Activated T-cell treated with anti-CD3 and anti-CD28 coated beads, Interleukin-2, amount 50 U/mL, for 24 hours (primary cell): ENCODE results near the gene ATP11A.

Experiments
- DNase-seq: peaks from one replicate; pipeline ENCODE4 v3.0.0-alpha.2; 2020
- H3K27ac Mint-ChIP-seq: 2 replicates; pipeline ENCODE4 v1.8.0; 2020; ENCODE audit warnings: mild to moderate bottlenecking, mixed read lengths
- H3K27me3 Mint-ChIP-seq: 2 replicates; pipeline ENCODE4 v1.8.0; 2020; ENCODE audit warnings: mixed read lengths
- H3K36me3 Mint-ChIP-seq: 2 replicates; pipeline ENCODE4 v1.8.0; 2020; ENCODE audit warnings: low read depth, mixed read lengths
- H3K4me1 Mint-ChIP-seq: 2 replicates; pipeline ENCODE4 v1.8.0; 2020; ENCODE audit warnings: low read depth, mixed read lengths
- H3K4me3 Mint-ChIP-seq: 2 replicates; pipeline ENCODE4 v1.8.0; 2020; ENCODE audit warnings: mild to moderate bottlenecking, moderate library complexity, mixed read lengths
- H3K9me3 Mint-ChIP-seq: 2 replicates; pipeline ENCODE4 v1.8.0; 2020; ENCODE audit warnings: mixed read lengths

The ATP11A gene

GRCh38 chr13:112728375-112729126 lies 38.7 kb downstream of the ATP11A start:
- peaks cover 2% of the 10 kb centered on the region for H3K36me3 Mint-ChIP-seq
- no peak for DNase-seq
- H3K27me3 Mint-ChIP-seq = no peaks in the 10 kb centered on the region
- H3K4me1 Mint-ChIP-seq = peaks cover 41% of the 10 kb centered on the region
- no peak overlapping the region for H3K4me3 Mint-ChIP-seq
- H3K9me3 Mint-ChIP-seq = no peaks in the 10 kb centered on the region
- no peak overlapping the region for H3K27ac Mint-ChIP-seq

GRCh38 chr13:112729408-112729807 lies 39.6 kb downstream of the ATP11A start:
- H3K4me1 Mint-ChIP-seq = peaks cover 41% of the 10 kb centered on the region
- H3K27ac Mint-ChIP-seq = no peak overlapping the region
- no peaks in the 10 kb centered on the region for H3K27me3 Mint-ChIP-seq
- no peak overlapping the region for H3K4me3 Mint-ChIP-seq
- peaks cover under 1% of the 10 kb centered on the region for H3K36me3 Mint-ChIP-seq
- no peak for DNase-seq
- no peaks in the 10 kb centered on the region for H3K9me3 Mint-ChIP-seq

GRCh38 chr13:112730157-112730671 lies 40.4 kb downstream of the ATP11A start:
- DNase-seq = no peak
- Mint-ChIP-seq H3K4me1 (peaks cover 34% of the 10 kb centered on the region), H3K27ac (no peak overlapping the region)

GRCh38 chr13:112731667-112732616 lies 42.1 kb downstream of the ATP11A start:
- no peak for DNase-seq

More at GRCh38 chr13:112730157-112730671, 40.4 kb downstream of the ATP11A start:
- Mint-ChIP-seq H3K4me3 (no peak overlapping the region), H3K27me3 (no peaks in the 10 kb centered on the region), H3K36me3 (no peaks in the 10 kb centered on the region), H3K9me3 (no peaks in the 10 kb centered on the region)

GRCh38 chr13:112732679-112733078 lies 42.8 kb downstream of the ATP11A start:
- H3K4me1 Mint-ChIP-seq = peaks cover 23% of the 10 kb centered on the region
- no peak for DNase-seq
- no peaks in the 10 kb centered on the region for H3K36me3 Mint-ChIP-seq
- H3K27ac Mint-ChIP-seq = no peak overlapping the region
- H3K4me3 Mint-ChIP-seq = no peak overlapping the region
- H3K9me3 Mint-ChIP-seq = no peaks in the 10 kb centered on the region
- H3K27me3 Mint-ChIP-seq = no peaks in the 10 kb centered on the region

More at GRCh38 chr13:112731667-112732616, 42.1 kb downstream of the ATP11A start:
- H3K27me3 Mint-ChIP-seq = no peaks in the 10 kb centered on the region
- no peaks in the 10 kb centered on the region for H3K36me3 Mint-ChIP-seq
- H3K9me3 Mint-ChIP-seq = no peaks in the 10 kb centered on the region
- no peak overlapping the region for H3K4me3 Mint-ChIP-seq
- H3K4me1 Mint-ChIP-seq = peaks cover 20% of the 10 kb centered on the region
- no peak overlapping the region for H3K27ac Mint-ChIP-seq

GRCh38 chr13:112733112-112733511 lies 43.3 kb downstream of the ATP11A start:
- Mint-ChIP-seq H3K9me3 (no peaks in the 10 kb centered on the region), H3K27ac (no peak overlapping the region), H3K4me1 (peaks cover 23% of the 10 kb centered on the region), H3K36me3 (no peaks in the 10 kb centered on the region), H3K27me3 (no peaks in the 10 kb centered on the region), H3K4me3 (no peak overlapping the region)
- no peak for DNase-seq

GRCh38 chr13:112733661-112734379 lies 44.0 kb downstream of the ATP11A start:
- H3K27me3 Mint-ChIP-seq = no peaks in the 10 kb centered on the region
- H3K9me3 Mint-ChIP-seq = no peaks in the 10 kb centered on the region
- H3K4me1 Mint-ChIP-seq = peaks cover 23% of the 10 kb centered on the region
- H3K4me3 Mint-ChIP-seq = no peak overlapping the region
- DNase-seq = no peak
- H3K36me3 Mint-ChIP-seq = no peaks in the 10 kb centered on the region
- H3K27ac Mint-ChIP-seq = no peak overlapping the region

- H3K4me1 Mint-ChIP-seq = peaks cover 25% of the 10 kb centered on the region
- no peaks in the 10 kb centered on the region for H3K27me3 Mint-ChIP-seq
- H3K9me3 Mint-ChIP-seq = no peaks in the 10 kb centered on the region
- DNase-seq = no peak
- H3K27ac Mint-ChIP-seq = no peak overlapping the region
- H3K36me3 Mint-ChIP-seq = no peaks in the 10 kb centered on the region
- no peak overlapping the region for H3K4me3 Mint-ChIP-seq
Measured at GRCh38 chr13:112734696-112735547, 45.1 kb downstream of the ATP11A start.

- Mint-ChIP-seq H3K27ac (no peak overlapping the region), H3K4me1 (peaks cover 28% of the 10 kb centered on the region), H3K9me3 (no peaks in the 10 kb centered on the region), H3K36me3 (no peaks in the 10 kb centered on the region), H3K27me3 (no peaks in the 10 kb centered on the region), H3K4me3 (no peak overlapping the region)
- DNase-seq = no peak
Measured at GRCh38 chr13:112735791-112736190, 46.0 kb downstream of the ATP11A start.

- H3K9me3 Mint-ChIP-seq = no peaks in the 10 kb centered on the region
- no peak for DNase-seq
- no peaks in the 10 kb centered on the region for H3K36me3 Mint-ChIP-seq
- H3K4me1 Mint-ChIP-seq = peaks cover 31% of the 10 kb centered on the region
- peak overlapping the region; percentile 10 for H3K27ac Mint-ChIP-seq
- H3K4me3 Mint-ChIP-seq = no peak overlapping the region
- H3K27me3 Mint-ChIP-seq = no peaks in the 10 kb centered on the region
Measured at GRCh38 chr13:112737294-112737693, 47.5 kb downstream of the ATP11A start.

- Mint-ChIP-seq H3K9me3 (no peaks in the 10 kb centered on the region), H3K27ac (no peak overlapping the region), H3K36me3 (no peaks in the 10 kb centered on the region), H3K4me1 (peaks cover 42% of the 10 kb centered on the region), H3K27me3 (no peaks in the 10 kb centered on the region), H3K4me3 (no peak overlapping the region)
- no peak for DNase-seq
Measured at GRCh38 chr13:112738606-112739005, 48.8 kb downstream of the ATP11A start.

GRCh38 chr13:112740502-112741131 lies 50.8 kb downstream of the ATP11A start:
- H3K27me3 Mint-ChIP-seq = no peaks in the 10 kb centered on the region
- no peak for DNase-seq
- H3K4me3 Mint-ChIP-seq = no peak overlapping the region
- no peak overlapping the region for H3K27ac Mint-ChIP-seq
- H3K4me1 Mint-ChIP-seq = peaks cover 54% of the 10 kb centered on the region
- H3K36me3 Mint-ChIP-seq = no peaks in the 10 kb centered on the region
- no peaks in the 10 kb centered on the region for H3K9me3 Mint-ChIP-seq

- no peak for DNase-seq
- Mint-ChIP-seq H3K4me1 (peaks cover 57% of the 10 kb centered on the region), H3K27ac (no peak overlapping the region), H3K27me3 (no peaks in the 10 kb centered on the region), H3K9me3 (no peaks in the 10 kb centered on the region), H3K4me3 (no peak overlapping the region), H3K36me3 (no peaks in the 10 kb centered on the region)
Measured at GRCh38 chr13:112741185-112741755, 51.4 kb downstream of the ATP11A start.
